GOT3 (cell line): ENCODE measurements around the gene PITRM1.

Experiments used
- DNase-seq: peaks from one replicate; lab custom pipeline; 2025; ENCODE audit warnings: mixed read lengths; lab: John Stamatoyannopoulos, UW

Gene PITRM1

GRCh38 chr10:3166496-3167290 lies 5.9 kb downstream of the PITRM1 start:
- no peak for DNase-seq

GRCh38 chr10:3165196-3165595 lies 7.4 kb downstream of the PITRM1 start:
- DNase-seq, result no peak

- DNase-seq, result no peak
Observed at GRCh38 chr10:3163879-3164278, 8.7 kb downstream of the PITRM1 start.

GRCh38 chr10:3162533-3162932 lies 10.0 kb downstream of the PITRM1 start:
- DNase-seq, result no peak

GRCh38 chr10:3159152-3159551 lies 13.4 kb downstream of the PITRM1 start:
- no peak for DNase-seq

GRCh38 chr10:3154666-3155065 lies 17.9 kb downstream of the PITRM1 start:
- no peak for DNase-seq

GRCh38 chr10:3152566-3152935 lies 20.0 kb downstream of the PITRM1 start:
- no peak for DNase-seq

GRCh38 chr10:3151889-3152565 lies 20.6 kb downstream of the PITRM1 start:
- DNase-seq, result no peak

- no peak for DNase-seq
Observed at GRCh38 chr10:3150961-3151360, 21.6 kb downstream of the PITRM1 start.

GRCh38 chr10:3150366-3150765 lies 22.2 kb downstream of the PITRM1 start:
- DNase-seq, result no peak

- DNase-seq, result no peak
Observed at GRCh38 chr10:3149918-3150317, 22.7 kb downstream of the PITRM1 start.

- DNase-seq, result no peak
Observed at GRCh38 chr10:3148994-3149393, 23.6 kb downstream of the PITRM1 start.

GRCh38 chr10:3148041-3148440 lies 24.5 kb downstream of the PITRM1 start:
- DNase-seq, result no peak

GRCh38 chr10:3147117-3147820 lies 25.3 kb downstream of the PITRM1 start:
- DNase-seq, result no peak

- no peak for DNase-seq
Observed at GRCh38 chr10:3146289-3146688, 26.3 kb downstream of the PITRM1 start.

- DNase-seq, result no peak
Observed at GRCh38 chr10:3145366-3145765, 27.2 kb downstream of the PITRM1 start.

GRCh38 chr10:3143791-3144434 lies 28.7 kb downstream of the PITRM1 start:
- no peak for DNase-seq

GRCh38 chr10:3143366-3143765 lies 29.2 kb downstream of the PITRM1 start:
- DNase-seq, result no peak

GRCh38 chr10:3142146-3142875 lies 30.3 kb downstream of the PITRM1 start:
- no peak for DNase-seq

- DNase-seq, result no peak
Observed at GRCh38 chr10:3141351-3142005, 31.1 kb downstream of the PITRM1 start.

- no peak for DNase-seq
Observed at GRCh38 chr10:3140280-3140679, 32.3 kb downstream of the PITRM1 start.
